Effector memory CD4-positive, alpha-beta T cell (primary cell): ENCODE data around the gene GPR153.
A peak's percentile ranks its signal among the peaks of the same experiment; 100 is the strongest.

Source experiments
- DNase-seq, 3 donors: peaks; one replicate each; pipeline ENCODE4 v3.0.0-alpha.2; 2020
- H3K27ac ChIP-seq: 2 replicates; pipeline ENCODE4 v1.7.0; 2013; ENCODE audit warnings: mild to moderate bottlenecking, low read length, moderate library complexity; ENCODE audit not compliant: insufficient read depth, poor library complexity, severe bottlenecking
- H3K27me3 ChIP-seq: replicated peaks from 2 replicates; pipeline ENCODE4 v1.7.0; 2013; ENCODE audit warnings: mild to moderate bottlenecking, low read length; ENCODE audit not compliant: insufficient read depth, control insufficient read depth, poor library complexity, severe bottlenecking
- H3K36me3 ChIP-seq: 2 replicates; pipeline ENCODE4 v1.7.0; 2013; ENCODE audit warnings: mild to moderate bottlenecking, low read length, moderate library complexity; ENCODE audit not compliant: control insufficient read depth, insufficient read depth
- H3K4me1 ChIP-seq: 2 replicates; pipeline ENCODE4 v1.7.0; 2013; ENCODE audit warnings: low read length, mild to moderate bottlenecking; ENCODE audit not compliant: control insufficient read depth, insufficient read depth, poor library complexity, severe bottlenecking
- H3K4me3 ChIP-seq: 2 replicates; pipeline ENCODE4 v1.7.0; 2013; ENCODE audit warnings: low read length, low read depth, mild to moderate bottlenecking; ENCODE audit not compliant: insufficient read depth, poor library complexity, severe bottlenecking
- H3K9me3 ChIP-seq: 2 replicates; pipeline ENCODE4 v1.7.0; 2013; ENCODE audit warnings: mild to moderate bottlenecking, low read length, moderate library complexity; ENCODE audit not compliant: control insufficient read depth

The GPR153 gene

DNA sequence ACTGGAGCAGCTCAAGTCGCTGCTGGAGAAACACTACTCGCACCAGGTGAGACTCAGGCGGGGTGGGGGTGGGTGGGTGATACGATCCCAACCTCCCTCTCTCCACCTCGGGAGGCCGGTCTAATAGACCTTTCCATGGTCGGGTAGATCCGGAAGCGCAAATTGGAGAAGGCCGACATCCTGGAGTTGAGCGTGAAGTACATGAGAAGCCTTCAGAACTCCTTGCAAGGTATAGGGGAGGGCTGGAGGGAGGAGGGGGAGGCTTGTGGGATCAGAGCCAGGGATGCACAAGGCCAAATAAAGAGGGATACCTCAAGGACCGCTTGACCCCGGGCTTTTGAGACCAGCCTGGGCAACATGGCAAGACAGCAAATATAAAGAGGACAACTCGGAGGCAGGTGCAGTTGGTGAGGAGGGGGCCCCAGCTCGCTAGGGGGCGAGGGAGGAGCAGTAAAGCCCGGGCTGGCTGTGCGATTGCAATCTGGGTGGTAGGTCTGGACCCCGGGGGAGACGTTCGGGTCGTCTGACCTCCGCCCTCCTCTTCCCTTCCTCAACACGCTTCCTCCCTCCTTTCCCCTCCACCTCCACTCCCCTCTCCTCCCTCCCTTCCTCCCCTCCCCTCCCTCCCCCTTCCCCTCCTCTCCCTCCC is 16.4 kb downstream of the GPR153 start:
- no peak overlapping the region for H3K27ac ChIP-seq
- H3K36me3 ChIP-seq: no peaks in the 10 kb centered on the region
- peaks cover 77% of the 10 kb centered on the region for H3K27me3 ChIP-seq
- DNase-seq: no peak
- no peak overlapping the region for H3K4me3 ChIP-seq
- peaks cover 30% of the 10 kb centered on the region for H3K4me1 ChIP-seq
- no peaks in the 10 kb centered on the region for H3K9me3 ChIP-seq

DNA sequence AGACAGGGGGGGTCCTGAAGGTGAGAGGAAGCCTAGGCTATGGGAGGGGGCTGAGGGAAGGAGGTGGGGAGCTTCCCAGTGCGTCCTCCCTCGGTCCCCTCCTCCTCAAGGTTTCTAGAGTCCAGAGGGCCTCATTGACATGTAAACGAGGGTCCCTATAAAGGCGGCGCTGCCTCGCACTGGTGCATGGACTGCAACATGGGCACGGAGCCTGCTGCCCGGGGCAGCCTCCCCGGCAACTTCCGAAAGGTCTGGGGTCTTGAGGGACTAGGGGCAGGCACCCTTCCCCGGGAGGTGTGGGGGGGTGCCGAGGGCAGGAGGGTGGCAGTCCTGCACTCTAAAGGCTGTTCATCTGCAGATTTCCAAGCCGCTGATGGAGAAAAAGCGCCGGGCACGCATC is 16.9 kb downstream of the GPR153 start, which contains the start of gene HES3:
TSS of gene HES3 (plus strand) at position 187 of the 400 bp plus-strand sequence. CDS start at position 374, 187 bp downstream.
- no peaks in the 10 kb centered on the region for H3K9me3 ChIP-seq
- H3K27me3 ChIP-seq: peaks cover 75% of the 10 kb centered on the region
- peaks cover 28% of the 10 kb centered on the region for H3K4me1 ChIP-seq
- H3K27ac ChIP-seq: no peak within 1 kb of the TSS
- no peak for DNase-seq
- no peak within 1 kb of the TSS for H3K4me3 ChIP-seq
- H3K36me3 ChIP-seq: no peaks in the 10 kb centered on the region

DNA sequence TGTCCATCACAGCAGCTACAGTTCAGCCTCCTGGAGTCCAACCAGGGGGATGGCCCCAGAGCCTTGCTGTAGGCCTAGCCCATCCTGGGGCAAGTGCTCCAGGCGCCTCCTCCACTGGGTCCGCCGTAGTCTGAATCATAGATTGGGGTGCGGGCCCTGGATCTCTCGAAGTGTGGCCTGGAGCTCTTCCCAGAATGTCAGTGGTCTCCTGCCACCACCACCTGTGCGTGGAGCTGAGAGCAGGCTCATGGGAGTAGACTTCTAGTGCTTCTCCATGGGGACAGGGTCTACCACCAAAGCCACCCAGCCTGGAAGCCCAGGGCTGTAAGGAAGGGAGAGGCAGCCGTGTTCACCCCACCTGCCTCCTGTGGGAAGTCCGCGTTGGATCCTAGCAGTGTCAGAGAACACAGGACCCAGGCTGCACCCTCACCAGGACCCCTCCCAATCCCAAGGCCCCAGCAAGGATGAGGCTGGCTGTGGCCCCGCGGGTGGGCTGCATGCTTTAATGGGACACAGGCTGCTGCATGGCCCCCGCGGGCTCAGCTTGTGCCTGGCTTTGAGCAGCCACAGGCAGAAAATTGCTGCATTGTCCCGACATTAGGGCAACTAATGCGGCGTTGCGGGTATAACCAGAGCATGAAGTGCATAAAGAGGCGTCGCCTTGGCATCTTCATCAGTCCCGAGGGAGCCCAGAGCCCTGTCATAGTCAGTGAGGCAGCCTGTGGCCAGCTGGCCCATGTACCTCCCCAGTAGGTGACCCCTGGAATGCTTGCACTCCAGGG is 17.7 kb downstream of the GPR153 start:
- DNase-seq: no peak
- no peak overlapping the region for H3K4me3 ChIP-seq
- H3K9me3 ChIP-seq: no peaks in the 10 kb centered on the region
- H3K27ac ChIP-seq: no peak overlapping the region
- peaks cover 25% of the 10 kb centered on the region for H3K4me1 ChIP-seq
- H3K27me3 ChIP-seq: peaks cover 68% of the 10 kb centered on the region
- no peaks in the 10 kb centered on the region for H3K36me3 ChIP-seq

DNA sequence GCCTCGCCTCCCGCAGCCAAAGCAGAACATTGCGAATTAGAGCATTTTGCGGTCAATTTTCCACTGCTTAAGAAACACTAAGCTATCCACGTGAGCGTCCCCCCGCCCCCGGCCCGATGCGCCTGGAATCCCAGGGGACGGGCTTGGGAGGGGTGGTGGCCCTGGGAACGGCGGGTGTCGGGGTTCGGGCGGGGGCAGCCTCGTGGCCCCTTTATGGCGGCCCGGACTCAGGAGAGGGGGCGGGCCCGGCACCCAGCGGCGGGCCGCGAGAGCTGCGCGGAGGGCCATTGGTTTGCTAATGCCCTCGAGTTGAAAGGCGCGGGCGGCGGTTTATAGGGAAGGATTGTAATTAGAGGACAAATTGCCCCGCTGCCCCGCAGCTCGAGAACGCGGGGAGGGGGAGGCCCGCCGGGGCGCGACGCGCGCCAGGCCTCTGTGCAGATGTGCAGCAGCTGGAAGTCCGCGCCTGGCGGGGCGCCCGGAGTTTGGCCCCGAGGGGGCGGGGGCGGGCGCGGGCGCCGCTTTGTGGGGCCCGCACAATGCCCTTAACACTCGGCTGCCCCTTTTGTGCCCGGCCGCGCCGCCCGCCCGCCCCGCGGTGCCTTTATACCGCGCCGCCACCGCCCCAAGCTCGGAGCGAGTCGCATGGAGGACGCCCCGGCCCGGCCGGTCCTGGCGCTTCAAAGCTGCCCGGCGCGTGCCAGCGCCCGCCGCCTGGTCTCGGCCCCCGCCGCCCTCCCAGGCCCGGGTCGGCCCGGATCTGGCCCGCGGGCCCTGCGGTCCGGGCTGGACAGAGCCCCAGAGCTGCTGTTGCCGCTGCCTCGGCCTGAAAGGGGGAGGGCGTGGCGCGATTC is 18.8 kb downstream of the GPR153 start:
- H3K27ac ChIP-seq: no peak overlapping the region
- H3K9me3 ChIP-seq: no peaks in the 10 kb centered on the region
- peaks cover 60% of the 10 kb centered on the region for H3K27me3 ChIP-seq
- H3K36me3 ChIP-seq: no peaks in the 10 kb centered on the region
- H3K4me1 ChIP-seq: peaks cover 25% of the 10 kb centered on the region
- H3K4me3 ChIP-seq: no peak overlapping the region
- no peak for DNase-seq

DNA sequence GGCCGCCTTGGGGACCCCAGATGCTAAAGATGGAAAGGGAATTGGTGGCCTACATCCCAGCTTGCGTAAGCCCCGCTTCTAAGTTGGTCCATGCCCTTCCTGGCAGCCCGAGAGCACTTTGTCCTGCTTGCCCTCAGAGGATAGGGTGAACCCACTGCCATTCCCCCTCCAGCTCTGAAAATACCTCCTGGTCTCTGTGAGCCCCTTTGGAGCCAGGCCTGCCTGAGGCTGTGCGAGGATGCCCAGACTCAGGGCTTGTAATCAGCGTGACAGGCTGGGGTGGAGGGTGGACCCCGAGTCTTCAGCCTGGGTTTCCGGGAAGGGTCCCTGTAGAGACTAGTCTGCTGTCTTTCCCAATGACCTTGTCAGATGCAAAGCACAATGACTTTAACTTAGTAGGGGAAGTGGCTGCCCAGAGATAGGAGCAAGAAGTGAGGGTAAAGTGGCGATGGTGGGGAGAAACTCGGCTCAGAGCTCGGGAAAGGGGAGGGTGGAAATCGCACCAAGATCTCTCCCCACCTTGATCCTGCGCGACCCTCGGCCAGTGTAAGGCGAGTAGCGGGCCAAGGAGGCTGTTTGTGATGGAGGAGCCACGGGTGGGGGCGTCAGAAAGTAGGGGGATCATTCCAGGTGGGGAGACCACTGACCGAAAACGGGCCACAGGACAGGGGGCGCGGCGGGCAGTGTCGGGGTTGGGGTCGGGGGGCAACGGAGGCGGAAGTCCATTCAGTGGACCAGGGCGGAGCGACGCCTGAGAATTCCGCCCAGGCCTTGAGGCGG is 19.6 kb downstream of the GPR153 start:
- Histone ChIP-seq H3K4me3 (no peak overlapping the region), H3K27me3 (peaks cover 51% of the 10 kb centered on the region), H3K4me1 (peaks cover 20% of the 10 kb centered on the region), H3K9me3 (no peaks in the 10 kb centered on the region), H3K27ac (no peak overlapping the region), H3K36me3 (no peaks in the 10 kb centered on the region)
- DNase-seq: no peak

DNA sequence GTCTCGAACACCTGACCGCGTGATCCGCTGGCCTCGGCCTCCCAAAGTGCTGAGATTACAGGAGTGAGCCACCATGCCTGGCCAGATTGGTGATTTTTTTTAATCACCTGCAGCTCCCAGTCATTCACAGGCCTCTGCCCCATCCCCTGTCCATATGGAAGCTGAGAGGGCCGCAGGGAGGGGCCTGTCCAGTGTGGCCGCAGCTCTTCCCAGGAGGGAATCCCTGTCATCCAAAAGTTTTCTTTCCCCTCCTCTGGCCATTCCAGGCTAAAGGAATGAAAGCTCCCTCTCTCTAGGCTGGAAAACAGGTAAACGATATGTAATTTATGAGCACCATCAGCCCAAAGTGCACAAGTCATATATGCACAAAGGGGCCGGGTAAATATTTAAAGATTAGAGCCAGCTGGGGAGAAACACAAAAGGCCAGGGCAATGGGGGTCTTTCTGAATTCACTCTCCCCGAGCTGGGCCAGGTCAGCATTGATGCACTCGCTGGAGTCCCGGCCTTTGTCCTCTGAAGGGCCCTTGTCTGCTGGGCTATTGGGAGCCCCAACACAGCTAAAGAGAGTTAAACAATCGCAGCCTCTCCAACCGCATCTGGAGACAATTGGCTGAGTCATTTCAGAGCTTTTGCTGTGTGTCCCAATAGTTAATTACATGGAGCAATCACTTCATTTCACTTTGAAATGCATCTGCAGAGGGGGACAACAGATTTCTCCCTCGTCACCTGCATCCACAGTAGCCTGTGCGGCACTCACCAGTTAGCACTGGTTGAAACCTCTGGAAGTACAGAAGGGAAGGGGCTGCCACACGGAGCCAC is 20.7 kb downstream of the GPR153 start:
- no peaks in the 10 kb centered on the region for H3K9me3 ChIP-seq
- no peaks in the 10 kb centered on the region for H3K36me3 ChIP-seq
- peaks cover 40% of the 10 kb centered on the region for H3K27me3 ChIP-seq
- no peak overlapping the region for H3K4me3 ChIP-seq
- peaks cover 9% of the 10 kb centered on the region for H3K4me1 ChIP-seq
- H3K27ac ChIP-seq: no peak overlapping the region
- DNase-seq: no peak

DNA sequence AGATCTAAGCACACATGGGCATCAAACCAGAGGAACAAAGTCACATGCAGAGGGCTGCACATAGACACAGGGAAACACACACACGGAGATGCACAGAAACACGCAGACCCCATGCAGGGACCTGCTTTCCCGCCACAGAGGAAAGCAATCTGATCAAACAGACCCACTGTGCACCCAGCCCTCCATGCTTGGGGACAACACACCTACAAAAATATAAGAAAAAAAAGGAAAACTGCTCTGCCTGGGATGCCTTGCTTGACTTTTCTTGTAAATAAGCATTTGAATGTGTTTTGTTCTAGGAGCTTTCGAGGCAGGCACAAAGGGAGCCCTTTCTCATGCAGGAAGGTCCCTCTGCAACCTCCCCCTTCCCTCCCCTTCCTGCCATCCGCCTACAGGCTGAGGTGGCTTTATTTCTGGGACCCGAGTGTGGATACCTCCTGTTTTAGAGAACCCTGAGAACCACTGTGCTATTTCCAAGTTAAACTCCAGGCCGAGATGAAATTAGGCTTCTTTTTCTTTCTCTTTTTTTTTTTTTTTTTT is 21.6 kb downstream of the GPR153 start:
- no peak for DNase-seq
- H3K36me3 ChIP-seq: no peaks in the 10 kb centered on the region
- no peak overlapping the region for H3K27ac ChIP-seq
- H3K27me3 ChIP-seq: peaks cover 32% of the 10 kb centered on the region
- peaks cover 11% of the 10 kb centered on the region for H3K4me1 ChIP-seq
- H3K9me3 ChIP-seq: no peaks in the 10 kb centered on the region
- H3K4me3 ChIP-seq: no peak overlapping the region

DNA sequence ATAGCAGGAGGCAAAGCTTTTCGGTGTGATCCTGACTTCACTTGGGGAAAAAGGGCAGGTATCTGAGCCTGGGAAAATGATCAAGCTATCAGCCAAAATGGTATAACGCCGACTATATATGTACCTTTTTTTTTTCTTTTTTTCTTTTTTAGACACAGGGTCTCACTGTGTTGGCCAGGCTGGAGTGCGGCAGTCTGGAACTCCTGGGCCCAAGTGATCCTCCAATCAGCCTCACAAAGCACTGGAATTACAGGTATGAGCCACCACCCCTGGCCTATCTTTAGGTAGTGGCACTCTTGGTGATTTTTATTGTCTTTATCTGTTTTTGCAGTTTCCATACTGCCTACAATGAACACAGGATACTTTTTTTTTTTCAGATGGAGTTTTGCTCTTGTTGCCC is 23.8 kb downstream of the GPR153 start:
- H3K9me3 ChIP-seq: no peaks in the 10 kb centered on the region
- H3K27me3 ChIP-seq: peaks cover 15% of the 10 kb centered on the region
- no peak overlapping the region for H3K27ac ChIP-seq
- H3K4me1 ChIP-seq: peaks cover 10% of the 10 kb centered on the region
- no peak for DNase-seq
- H3K4me3 ChIP-seq: no peak overlapping the region
- H3K36me3 ChIP-seq: peaks cover 6% of the 10 kb centered on the region

DNA sequence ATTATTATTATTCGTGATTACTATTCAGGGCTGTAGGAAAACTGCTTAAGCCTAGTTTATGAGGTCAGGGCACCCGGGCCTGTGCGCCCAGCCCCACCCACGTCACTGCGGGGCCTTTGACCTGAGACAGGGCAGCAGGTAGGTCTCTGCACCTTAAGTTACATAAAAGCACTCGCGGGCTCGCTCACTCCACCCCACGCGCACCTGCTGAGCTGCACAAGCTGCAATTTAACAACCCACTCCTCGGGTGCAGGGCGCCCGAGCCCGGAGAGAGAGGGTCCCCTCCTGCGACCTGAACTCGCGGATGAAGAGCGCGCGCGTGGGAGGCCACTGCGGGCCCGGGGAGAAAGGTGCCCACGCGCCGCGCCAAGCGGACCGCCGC is 25.6 kb downstream of the GPR153 start:
- H3K9me3 ChIP-seq: no peaks in the 10 kb centered on the region
- H3K4me3 ChIP-seq: peak overlapping the region; percentile 67
- H3K27ac ChIP-seq: peak overlapping the region; percentile 25
- H3K36me3 ChIP-seq: peaks cover 11% of the 10 kb centered on the region
- H3K4me1 ChIP-seq: peaks cover 5% of the 10 kb centered on the region
- DNase-seq: no peak
- no peaks in the 10 kb centered on the region for H3K27me3 ChIP-seq
